Breast epithelium (tissue), 3 donors: ENCODE measurements around the gene CRHR2.

Experiments
- CTCF ChIP-seq, 3 donors: fragments of 450-650 bp; IDR thresholded peaks; one replicate each; pipeline ENCODE4 v1.5.1; 2016 to 2017; ENCODE audit warnings: antibody characterized with exemption in 3 of 3, mild to moderate bottlenecking in 3 of 3, moderate library complexity in 3 of 3
- POLR2A ChIP-seq: fragments of 450-650 bp; IDR thresholded peaks from one replicate; pipeline ENCODE4 v1.6.1; 2016; ENCODE audit warnings: antibody characterized with exemption, mild to moderate bottlenecking, moderate library complexity

- TF ChIP-seq CTCF (IDR thresholded peaks at IDR 0.05) (no peak), POLR2A (no peak)
Observed at GRCh38 chr7:30648744-30649540, 33.3 kb downstream of the CRHR2 start.
